IPS DF 19.7 (cell line): ENCODE results near the gene CLRN1.
"Not testable (repeated sequence)": the region's sequence is repeated elsewhere in the genome, so short reads cannot be mapped to it uniquely, and the experiment has no call there.

Source experiments
- DNase-seq: peaks from one replicate; pipeline ENCODE4 v3.0.0-alpha.2; 2013; ENCODE audit warnings: low read depth, low spot score

Gene CLRN1, protein sequence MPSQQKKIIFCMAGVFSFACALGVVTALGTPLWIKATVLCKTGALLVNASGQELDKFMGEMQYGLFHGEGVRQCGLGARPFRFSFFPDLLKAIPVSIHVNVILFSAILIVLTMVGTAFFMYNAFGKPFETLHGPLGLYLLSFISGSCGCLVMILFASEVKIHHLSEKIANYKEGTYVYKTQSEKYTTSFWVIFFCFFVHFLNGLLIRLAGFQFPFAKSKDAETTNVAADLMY

DNA sequence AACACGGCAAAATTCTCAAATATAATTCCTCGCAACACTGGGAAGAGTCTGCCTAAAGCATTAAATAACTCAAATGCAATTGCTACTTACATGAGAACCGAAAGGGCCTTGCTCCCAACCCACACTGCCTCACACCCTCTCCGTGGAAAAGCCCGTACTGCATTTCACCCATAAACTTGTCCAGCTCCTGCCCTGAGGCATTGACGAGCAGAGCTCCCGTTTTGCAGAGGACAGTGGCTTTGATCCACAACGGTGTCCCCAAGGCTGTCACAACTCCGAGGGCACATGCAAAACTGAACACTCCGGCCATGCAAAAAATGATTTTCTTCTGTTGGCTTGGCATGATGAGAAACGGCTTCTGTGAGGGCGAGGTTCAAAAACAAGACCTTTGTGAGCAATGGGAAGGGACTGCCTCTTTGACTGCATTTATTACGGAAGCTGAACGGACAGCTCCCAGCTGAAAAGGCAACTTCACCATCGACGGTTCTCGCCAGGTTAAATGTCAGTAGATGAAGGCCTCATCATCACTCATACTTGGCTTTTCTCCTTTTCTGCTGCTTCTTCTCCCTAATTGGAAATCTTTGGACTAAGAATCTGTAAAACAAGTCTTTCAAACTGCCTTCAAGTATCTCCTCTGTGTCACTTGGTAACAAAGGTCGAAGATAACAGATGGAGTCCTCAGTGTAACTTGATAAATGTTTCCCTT lies at the start of gene CLRN1:
Gene CLRN1, minus strand, starts transcription at position 362 of the 706 bp plus-strand sequence. Its CDS starts 19 bp downstream, at position 343.
- DNase-seq: no peak

DNA sequence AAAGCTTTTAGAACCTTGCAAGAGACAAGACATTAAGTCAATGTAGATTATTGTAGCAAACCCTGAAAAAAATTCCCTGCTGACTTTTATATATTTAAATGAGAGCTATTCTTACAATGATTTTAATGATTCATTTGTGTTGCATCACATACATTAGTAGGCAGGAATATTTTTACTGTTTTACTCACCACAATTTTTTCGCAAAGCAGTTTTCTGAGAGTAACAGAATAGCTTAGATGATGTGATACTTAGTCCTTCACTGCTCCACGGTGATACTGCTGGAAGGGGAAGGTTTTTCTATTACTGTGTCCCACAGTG lies 43.9 kb upstream of the CLRN1 start:
- no peak for DNase-seq

DNA sequence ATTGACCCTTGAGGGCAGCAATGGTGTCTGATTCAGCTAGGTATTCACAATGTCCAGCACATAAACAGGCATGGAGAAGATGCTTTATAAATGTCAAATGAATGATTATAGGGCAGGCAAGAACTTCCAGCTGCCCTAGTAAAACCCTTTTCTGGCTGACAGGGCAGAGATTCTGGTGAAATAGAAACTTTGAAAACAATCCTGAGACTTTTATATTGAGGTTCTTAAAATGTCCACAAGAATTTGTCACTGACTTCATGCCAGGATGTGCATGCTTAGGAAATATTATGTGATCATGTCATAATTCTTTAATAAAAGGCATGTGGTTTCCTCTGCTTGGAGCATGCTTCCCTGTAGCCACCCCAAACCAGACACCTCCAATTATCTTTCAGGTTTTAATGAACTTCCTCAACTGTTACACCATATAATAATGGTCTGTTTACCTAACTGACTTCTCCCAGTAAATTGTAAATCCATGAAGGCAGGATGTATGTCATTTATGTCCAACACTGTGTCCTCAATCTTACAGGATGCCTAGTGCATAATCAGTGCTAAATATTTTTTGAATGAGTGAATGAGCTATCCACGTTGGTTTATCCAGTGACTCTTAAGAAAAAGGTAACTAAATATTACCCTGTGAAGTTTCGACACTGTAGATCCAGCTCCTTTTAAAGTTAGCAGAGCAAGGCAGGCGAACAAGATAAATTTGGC lies 43.4 kb upstream of the CLRN1 start:
- DNase-seq: no peak

DNA sequence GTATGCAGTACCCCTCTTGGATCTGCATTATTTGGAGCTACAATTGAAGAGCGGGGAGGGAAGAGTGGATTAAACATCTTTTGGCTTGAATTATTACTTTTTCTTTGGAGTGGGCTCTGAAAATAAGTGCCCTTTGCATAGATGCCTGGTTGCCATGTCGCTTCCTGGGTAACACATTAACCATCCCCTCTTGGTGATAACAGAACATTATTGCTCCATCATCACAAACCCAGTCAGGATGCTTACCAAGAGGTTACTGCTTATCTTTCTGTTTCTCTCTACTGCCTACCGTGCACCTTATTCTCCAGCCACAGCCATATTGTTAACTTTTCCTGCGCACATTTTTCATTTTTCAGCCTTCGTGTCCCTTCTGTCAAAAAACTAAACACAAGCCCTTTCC lies 42.7 kb upstream of the CLRN1 start:
- DNase-seq: no peak

DNA sequence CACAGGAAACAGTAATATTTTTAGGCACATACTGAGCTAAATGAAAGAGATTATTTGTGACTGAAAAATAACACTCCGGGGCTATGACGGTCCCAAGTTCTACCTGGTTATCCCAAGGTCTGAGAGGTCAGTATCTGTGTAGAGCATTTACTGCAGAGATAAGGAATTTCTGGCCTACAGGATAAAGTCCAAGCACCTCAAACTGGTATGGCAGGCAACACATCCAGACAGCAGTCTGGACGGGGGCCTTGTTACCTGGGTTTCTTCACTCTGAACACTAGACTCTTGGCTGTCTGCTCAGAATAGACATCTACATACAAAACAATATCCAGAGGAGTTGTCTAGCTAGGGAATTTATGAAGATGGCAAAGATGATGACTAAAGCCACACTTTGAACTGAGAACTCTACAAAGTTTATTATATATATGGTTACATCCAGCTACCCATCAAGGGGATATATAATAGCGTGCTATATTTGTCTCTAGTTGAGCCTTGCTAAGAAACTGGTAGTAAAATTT lies 42.0 kb upstream of the CLRN1 start:
- no peak for DNase-seq

DNA sequence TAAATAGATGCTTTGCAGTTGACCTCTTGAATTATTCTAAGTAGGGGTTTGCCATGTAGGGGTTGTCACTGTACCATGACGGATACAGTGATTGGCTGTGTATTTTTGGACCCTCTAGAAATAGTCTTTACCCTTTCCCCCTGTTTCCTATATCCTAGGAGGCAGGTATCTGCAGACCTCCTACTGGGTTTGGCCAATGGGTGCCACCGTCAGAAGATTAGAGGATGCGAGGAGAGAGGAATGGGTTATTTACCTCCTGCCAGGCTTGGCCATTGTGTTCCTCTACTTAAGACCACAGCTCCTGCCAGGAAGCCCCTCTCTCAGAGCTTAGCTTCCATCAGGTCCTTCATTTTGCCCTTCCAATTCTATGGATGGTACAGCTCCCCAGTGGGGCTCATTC lies 40.2 kb upstream of the CLRN1 start:
- no peak for DNase-seq

DNA sequence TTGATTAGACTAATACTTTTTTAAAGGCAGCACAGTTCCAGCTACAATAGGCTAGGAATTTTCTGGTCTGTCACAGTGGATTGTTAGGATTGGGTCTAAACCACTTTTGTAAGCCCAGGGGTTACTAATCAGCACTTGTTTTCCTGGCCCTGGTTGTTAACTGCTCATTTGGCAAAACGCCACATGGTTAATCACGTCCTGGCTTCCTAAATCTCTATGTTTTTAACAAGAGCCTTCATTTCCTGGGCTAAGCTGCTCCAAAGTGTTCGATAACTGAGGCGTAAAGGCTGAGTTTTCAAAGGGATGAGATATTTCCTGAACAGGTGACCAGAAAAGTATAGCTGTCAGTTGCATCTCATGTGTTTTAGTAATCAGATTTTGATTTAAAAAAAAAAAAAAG lies 38.9 kb upstream of the CLRN1 start:
- DNase-seq: no peak

DNA sequence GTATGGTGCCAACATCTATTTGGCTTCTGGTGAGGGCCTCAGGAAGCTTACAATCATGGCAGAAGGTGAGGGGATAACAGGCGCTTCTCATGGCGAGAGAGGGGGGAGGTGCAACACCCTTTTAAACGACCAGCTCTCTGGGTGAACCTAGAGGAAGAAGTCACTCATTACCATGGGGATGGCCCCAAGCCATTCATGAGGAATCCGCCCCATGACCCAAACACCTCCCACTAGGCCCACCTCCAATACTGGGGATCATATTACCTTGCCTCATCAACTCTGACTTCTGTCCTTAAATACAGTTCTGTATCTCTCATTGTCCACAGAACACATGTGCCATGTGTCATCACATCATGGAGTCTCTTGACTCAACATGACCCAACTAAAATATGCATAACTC lies 37.5 kb upstream of the CLRN1 start:
- no peak for DNase-seq

DNA sequence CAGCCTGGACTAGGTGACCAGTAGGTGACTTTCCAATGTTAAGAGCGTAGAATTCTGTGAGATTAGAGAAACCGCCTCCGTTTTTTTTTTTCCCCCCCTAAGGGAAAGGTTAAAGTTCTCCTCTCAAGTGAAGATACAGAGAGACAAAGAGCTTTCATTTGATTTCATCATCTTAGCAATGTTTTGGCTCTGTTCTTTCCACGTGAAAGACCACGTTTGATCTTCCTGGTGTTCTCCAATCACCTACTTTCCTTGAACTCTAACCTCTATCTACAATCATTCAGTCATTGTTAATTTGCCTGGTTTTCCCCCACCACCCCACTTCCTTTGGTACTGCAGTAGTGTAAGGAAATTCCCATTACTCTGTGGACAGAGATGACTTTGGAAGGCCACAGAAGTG lies 36.9 kb upstream of the CLRN1 start:
- DNase-seq: no peak

DNA sequence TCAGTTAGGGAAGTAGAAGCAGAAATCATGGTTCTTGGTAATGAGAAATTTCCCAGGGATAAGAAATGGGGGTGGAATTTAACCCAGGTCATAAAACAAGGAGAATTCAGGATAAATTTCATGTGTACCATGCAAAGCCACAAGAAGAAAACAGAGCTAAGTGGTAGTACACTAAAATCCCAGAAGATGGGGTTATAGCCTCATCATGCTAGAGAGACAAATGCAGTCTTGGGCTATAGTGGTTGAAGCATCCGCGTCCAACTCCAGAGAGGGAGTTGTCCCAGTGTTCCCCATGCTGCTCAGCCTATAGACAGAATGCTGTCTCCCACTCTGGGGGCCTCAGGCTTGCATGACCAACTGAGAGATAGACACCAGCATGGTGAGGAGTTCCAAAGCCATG lies 36.2 kb upstream of the CLRN1 start:
- no peak for DNase-seq

DNA sequence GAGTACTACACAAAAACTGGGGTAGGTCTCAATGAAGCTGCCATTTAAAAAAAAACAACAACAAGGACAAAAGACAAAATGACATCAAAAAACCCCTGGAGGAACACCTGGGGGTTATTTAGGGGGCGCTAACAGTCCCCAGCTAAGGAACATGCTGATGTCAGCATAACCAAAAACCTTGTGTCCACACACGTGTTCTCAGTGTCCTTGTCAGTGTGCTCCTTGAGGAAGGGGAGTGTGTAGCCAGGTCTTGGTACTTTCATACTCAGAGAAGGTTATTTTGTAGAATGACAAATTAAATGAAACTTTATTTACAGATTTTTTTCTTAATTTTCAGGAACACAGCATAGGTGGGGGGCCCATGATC lies 31.2 kb upstream of the CLRN1 start:
- DNase-seq: no peak

DNA sequence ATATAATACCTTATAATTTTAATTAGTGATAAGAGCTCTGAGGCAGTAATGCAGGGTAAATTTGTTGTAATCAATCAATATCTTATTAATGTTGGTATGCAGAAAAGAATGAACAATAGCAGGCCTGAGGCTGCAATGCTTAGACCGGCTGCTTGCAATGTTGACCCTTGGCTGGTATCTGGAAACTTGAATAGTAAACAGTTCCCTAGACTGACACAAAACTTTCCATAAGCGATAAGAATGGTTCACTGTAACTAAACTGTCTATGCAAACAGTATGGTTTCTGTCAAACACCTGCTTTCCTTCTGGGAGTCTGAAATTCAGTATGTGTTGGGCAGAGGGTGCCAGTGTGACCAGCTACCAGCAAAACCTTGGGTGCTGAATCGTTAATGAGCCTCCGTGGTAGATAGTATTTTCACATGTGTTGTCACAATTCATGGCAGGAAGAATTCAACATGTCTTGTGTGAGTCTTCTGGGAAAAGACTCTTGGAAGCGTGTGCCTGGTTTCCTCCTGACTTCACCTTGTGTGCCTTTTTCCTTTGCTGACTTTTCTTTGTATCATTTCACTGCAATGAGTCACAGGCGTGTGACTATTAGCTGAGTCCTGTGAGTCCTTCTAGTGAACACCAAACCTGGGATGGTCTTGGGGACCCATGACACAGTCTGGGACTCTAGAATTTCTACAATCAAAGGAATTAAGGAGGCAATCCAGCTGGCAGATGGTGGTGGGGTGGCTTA lies 30.7 kb upstream of the CLRN1 start:
- no peak for DNase-seq

DNA sequence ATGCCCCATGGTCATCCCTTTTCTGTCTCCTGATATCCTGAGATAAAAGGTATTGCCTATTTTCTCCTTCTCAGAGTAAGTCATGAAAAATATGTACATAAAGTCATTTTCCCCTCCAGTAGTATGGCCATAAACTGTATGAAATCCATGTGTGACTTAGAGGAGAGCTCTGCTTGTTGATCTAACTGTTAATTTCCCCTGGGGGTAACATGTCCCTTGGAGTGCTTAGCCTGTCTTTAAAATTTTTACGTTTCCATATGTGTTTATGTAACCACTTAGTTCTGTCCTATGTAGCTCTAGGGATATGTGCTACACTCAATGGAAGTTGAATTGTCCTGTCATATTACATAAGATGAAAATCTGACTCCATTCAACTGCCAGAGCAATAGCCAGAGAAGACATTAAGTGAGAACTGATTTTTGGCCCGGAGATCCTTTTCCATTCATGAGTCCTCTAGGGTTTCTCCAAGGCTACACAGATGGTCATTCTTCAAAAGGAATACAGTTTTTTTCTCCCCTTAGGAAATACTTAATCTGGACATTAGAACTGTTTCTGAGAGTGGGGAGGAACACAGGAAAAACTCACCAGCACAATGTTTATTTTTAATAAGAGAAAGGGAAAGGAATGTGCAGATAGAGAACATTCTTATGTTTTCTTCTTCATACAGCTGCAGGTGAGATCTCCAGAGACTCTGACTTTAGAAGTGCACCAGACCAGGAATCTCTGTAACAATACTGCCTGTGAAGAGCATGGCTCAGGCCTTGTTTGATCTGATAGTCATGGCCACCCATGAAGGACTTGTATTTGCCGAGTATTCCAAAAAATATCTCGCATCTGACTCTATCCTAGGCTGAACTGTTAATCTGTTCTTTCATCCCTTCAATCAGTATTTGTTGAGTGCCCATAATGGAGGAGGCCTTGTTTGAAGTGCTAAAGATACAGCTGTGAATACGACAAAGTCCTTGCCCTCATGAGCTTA lies 29.8 kb upstream of the CLRN1 start:
- DNase-seq: no peak

DNA sequence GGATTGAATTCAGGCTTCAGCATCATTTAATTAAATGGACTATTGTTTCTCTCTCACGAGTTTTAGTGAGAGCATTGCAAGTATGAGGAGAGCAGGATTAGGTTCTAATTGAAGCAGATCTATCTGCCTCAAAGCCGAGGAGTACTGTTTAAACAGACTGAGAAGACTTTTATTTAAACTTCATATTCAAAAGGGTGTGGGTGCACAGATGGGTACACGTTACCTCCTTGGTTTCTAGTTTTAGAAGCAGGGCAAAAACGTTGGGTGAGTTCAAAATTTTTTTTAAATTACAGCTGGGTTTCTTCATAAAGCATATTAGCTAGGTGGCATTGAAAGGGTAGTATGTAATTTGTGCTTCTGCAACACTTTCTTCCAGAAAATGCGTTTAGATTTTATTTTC lies 26.5 kb upstream of the CLRN1 start:
- DNase-seq: no peak

DNA sequence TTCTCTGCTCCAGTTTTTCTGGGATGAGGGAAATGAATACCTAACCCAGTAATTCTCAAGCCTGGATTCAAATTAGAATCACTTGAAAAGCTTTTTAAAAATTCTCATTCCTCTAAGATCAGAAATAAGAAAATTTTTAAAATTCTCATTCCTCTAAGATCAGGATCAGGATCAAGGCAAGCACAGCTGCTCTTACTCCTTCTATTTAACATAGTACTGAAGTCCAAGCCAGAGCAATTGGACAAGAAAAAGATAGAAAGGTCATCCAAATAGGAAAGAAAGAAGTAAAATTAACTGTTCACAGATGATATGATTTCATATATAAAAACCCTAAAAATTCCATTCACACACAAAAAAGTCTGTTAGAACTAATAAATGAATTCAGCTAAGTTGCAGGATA lies 24.2 kb upstream of the CLRN1 start:
- DNase-seq: no peak

DNA sequence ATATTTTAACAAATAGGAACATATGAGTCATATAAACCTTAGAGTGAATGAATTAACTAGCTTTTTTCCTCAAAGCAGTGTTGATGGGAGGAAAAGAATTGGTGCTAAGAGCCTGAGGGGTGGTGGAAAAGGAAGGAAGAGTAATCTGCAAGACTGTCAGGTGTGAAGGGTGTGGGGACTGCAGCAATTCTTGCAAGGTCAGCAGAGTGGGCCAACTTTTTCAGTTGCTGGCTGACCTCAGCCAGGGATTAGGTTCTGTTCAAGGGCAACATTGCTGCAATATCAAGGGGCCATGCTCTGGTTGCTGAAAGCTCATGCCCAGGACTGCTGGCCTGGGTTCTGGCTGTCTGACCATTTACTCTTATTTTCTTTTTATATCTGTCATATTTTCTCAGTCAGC lies 23.0 kb upstream of the CLRN1 start:
- DNase-seq: no peak

DNA sequence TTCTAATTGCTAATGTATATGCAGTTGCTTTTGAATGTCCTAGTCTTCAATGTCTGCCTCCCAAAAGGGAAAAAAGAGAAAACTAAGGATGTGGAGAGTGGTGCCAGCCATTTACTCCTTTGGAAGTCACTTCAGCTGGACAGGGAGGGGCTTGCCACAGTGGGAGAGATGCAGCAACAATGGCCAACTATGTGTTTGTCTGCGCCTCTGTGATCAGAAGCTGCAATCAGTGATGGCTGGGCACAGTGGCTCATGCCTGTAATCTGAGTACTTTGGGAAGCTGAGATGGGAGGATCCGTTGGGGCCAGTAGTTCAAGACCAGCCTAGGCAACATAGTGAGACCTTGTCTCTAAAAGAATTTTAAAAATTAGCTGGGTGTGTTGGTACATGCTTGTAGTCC lies 16.7 kb upstream of the CLRN1 start:
- no peak for DNase-seq

DNA sequence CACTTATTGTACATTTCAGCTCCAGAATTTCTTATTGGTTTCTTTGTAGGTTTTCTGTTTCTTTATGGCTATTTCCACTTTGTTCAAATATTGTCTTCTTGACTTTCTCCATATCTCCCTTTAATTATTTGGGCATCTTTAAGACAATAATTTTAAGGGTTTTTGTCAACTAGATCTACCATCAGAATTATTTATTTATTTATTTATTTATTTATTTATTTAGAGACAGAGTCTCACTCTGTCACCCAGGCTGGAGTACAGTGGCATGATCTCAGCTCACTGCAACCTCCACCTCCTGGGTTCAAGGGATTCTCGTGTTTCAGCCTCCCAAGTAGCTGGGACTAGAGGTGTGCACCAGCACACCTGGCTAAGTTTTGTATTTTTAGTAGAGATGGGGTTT lies 15.9 kb upstream of the CLRN1 start:
- not testable (repeated sequence) for DNase-seq

DNA sequence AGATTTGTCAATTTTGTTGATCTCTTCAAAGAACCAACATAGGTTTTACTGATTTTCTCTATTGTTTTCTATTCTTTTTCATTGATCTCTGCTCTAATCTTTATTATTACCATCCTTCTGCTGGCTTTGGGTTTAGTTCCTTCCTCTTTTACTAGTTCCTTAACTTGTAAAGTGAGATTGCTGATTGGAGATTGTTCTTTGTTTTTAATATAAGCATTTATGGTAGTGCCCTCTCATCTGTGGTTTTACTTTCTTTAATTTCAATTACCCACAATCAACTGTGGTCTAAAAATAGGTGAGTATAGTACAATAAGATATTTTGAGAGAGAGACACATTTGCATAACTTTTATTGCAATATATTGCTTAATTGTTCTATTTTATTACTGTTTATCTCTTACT lies 13.2 kb upstream of the CLRN1 start:
- DNase-seq: no peak

DNA sequence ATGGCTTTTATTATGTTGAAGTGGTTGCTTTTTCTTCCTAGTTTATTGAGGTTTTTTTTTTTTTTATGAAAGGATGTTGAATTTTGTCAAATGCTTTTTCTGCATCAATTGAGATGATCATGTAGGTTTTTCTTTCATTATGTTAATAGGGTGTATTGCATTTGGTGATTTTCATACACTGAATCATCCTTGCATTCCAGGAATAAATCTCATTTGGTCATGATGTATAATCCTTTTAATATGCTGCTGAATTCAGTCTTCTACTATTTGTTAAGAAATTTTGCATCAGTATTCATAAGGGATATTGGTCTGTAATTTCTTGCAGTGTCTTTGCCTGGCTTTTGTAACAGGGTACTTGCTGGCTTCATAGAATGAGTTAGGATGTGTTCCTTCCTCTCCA lies 11.5 kb upstream of the CLRN1 start:
- DNase-seq: no peak

DNA sequence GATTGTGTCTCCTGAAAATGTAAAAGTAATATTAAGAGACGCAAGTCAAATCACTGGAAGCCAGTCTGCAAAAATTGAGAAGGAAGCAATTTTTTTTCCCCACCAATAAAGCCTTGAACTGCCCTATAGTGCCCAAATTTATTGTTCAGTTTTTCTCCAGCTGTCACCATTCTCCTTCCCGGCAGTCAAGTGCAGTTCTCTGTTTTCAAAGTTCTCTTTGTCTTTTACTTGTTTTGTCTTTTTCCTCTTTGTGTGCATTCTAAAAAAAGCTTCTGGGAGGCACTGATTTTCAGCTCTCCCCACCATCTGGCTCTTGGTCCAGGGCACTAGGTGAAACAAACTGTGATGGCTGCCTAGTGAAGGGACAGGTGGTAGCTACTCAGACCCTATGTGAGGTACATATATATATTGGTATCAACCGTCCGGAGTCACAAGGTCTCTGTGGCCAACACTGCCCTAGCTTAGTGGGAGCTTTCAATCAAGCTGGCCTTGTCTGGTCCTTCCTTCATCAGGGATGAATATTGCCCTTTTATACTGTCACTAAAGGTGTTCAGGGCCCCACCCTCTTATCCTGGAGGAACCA lies 6.1 kb upstream of the CLRN1 start:
- no peak for DNase-seq
